ENCODE measurements around the gene ELP4. TPM values are rescaled to one million over a fixed set of nuclear protein-coding genes. Genes with fewer than 3 reads are reported as not detected.

The ELP4 gene
- total RNA-seq, 1 experiment from 2014 or later: 15.2 TPM

- Histone ChIP-seq H3K79me1 (ENCODE audit: insufficient read depth, low read depth, low read length, poor library complexity, severe bottlenecking) (no peaks in the 10 kb centered on the region), H3T11ph (ENCODE audit: low read length) (no peak overlapping the region), H3K9me3 (ENCODE audit: control insufficient read depth, low read depth, low read length) (no peaks in the 10 kb centered on the region), H2BK12ac (ENCODE audit: insufficient read length, low read depth, low read length) (no peak overlapping the region), H3K27me3 (ENCODE audit: insufficient read depth, low read length) (no peaks in the 10 kb centered on the region), H4K20me1 (ENCODE audit: control insufficient read depth, insufficient read depth, insufficient read length) (no peaks in the 10 kb centered on the region), H2AK5ac (ENCODE audit: insufficient read length, low read length) (no peak overlapping the region), H4K91ac (ENCODE audit: insufficient read length, low read depth, low read length) (no peak overlapping the region), H2BK5ac (ENCODE audit: insufficient read length, low read length) (no peak overlapping the region), H3K18ac (ENCODE audit: insufficient read length, low read depth, low read length) (no peak overlapping the region), H3K9ac (ENCODE audit: extremely low read depth, insufficient read length, low read length) (no peak overlapping the region), H4K5ac (ENCODE audit: insufficient read length, low read depth, low read length) (no peak overlapping the region), H3K4me2 (ENCODE audit: insufficient read depth, insufficient read length, low read length) (no peak overlapping the region), H4K8ac (replicated peaks; ENCODE audit: insufficient read length, low read depth, low read length) (no peak overlapping the region), H3K23ac (ENCODE audit: insufficient read length, low read depth, low read length) (no peak overlapping the region), H3K23me2 (ENCODE audit: insufficient read length, low read depth, low read length, poor library complexity, severe bottlenecking) (no peaks in the 10 kb centered on the region), H2AFZ (ENCODE audit: low read length) (no peak overlapping the region), H3K56ac (ENCODE audit: insufficient read length, low read depth, low read length) (no peak overlapping the region), H3K79me2 (ENCODE audit: insufficient read depth, low read length) (no peaks in the 10 kb centered on the region), H3K4ac (ENCODE audit: low read depth, low read length) (no peak overlapping the region), H2BK15ac (ENCODE audit: low read depth, low read length) (no peak overlapping the region), H2BK120ac (ENCODE audit: low read depth, low read length, poor library complexity, severe bottlenecking) (no peak overlapping the region), H2BK20ac (ENCODE audit: low read depth, low read length, poor library complexity, severe bottlenecking) (no peak overlapping the region), H3K4me1 (ENCODE audit: insufficient read depth, low read length) (no peaks in the 10 kb centered on the region), H3K14ac (ENCODE audit: insufficient read depth, low read length) (no peak overlapping the region), H3K27ac (ENCODE audit: insufficient read length, low read depth, low read length) (no peak overlapping the region)
- no peaks in the 10 kb centered on the region for H3K27me3 Mint-ChIP-seq (ENCODE audit: low read depth)
- no peak for DNase-seq
- peaks cover 11 to 17% of the 10 kb centered on the region in 2 experiments for H3K4me1 Mint-ChIP-seq
- H3K27ac Mint-ChIP-seq: no peak overlapping the region
- TF ChIP-seq CTCF (conservative IDR thresholded peaks at IDR 0.05): no peak
- H3K36me3 Mint-ChIP-seq (ENCODE audit: insufficient read depth in 1 of 3, low read depth in 3 of 3): peaks cover 0 to 20% (median 5%) of the 10 kb centered on the region in 3 experiments; a peak in 4 of 7 replicates
- H3K9me3 Mint-ChIP-seq: no peaks in the 10 kb centered on the region; a peak in 1 of 5 replicates
- H3K4me3 Mint-ChIP-seq: no peak overlapping the region
Measured at GRCh38 chr11:31474083-31474482, 35.5 kb upstream of the ELP4 start.

Data from H9 (cell line).